GM23338 (cell line): Measurements from ENCODE around the gene GJB5. TPM values are rescaled to one million over a fixed set of nuclear protein-coding genes. Genes with fewer than 3 reads are reported as not detected.

Experiments used
- ATAC-seq: fragments of 200-7000 bp; cut with Tn5 transposase; 3 replicates; pipeline ENCODE4 v1.9.1; 2020
- DNase-seq: peaks from one replicate; pipeline ENCODE4 v3.0.0-alpha.2; 2015; ENCODE audit warnings: low spot score
- H2AFZ ChIP-seq: fragments of 200-600 bp; sonication (generic); 2 replicates; pipeline ENCODE4 v1.8.0; 2016; ENCODE audit warnings: antibody characterized with exemption, mild to moderate bottlenecking, moderate library complexity
- H3F3A ChIP-seq: fragments of 200-600 bp; sonication (generic); replicated peaks from 2 replicates; pipeline ENCODE4 v1.8.0; 2017; ENCODE audit warnings: antibody characterized with exemption, mixed run types, low read depth
- H3K27ac ChIP-seq: fragments of 200-600 bp; sonication (generic); 2 replicates; pipeline ENCODE4 v1.6.1; 2016; ENCODE audit warnings: low read depth
- H3K27me3 ChIP-seq: fragments of 200-600 bp; sonication (generic); 2 replicates; pipeline ENCODE4 v1.8.0; 2016; ENCODE audit warnings: mild to moderate bottlenecking, mixed run types, moderate library complexity; ENCODE audit not compliant: insufficient read depth
- H3K36me3 ChIP-seq: fragments of 200-600 bp; sonication (generic); 2 replicates; pipeline ENCODE4 v1.8.0; 2016; ENCODE audit warnings: mild to moderate bottlenecking; ENCODE audit not compliant: insufficient read depth
- H3K4me1 ChIP-seq: fragments of 200-600 bp; sonication (generic); 2 replicates; pipeline ENCODE4 v1.8.0; 2016; ENCODE audit warnings: mild to moderate bottlenecking, moderate library complexity; ENCODE audit not compliant: insufficient read depth
- H3K4me2 ChIP-seq: fragments of 200-600 bp; sonication (generic); 2 replicates; pipeline ENCODE4 v1.7.1; 2017; ENCODE audit warnings: mixed run types
- H3K4me3 ChIP-seq: fragments of 200-600 bp; sonication (generic); 2 replicates; pipeline ENCODE4 v1.6.1; 2016; ENCODE audit warnings: mixed run types
- H3K79me2 ChIP-seq: fragments of 200-600 bp; sonication (generic); replicated peaks from 2 replicates; pipeline ENCODE4 v1.8.0; 2017; ENCODE audit warnings: mild to moderate bottlenecking; ENCODE audit not compliant: insufficient read depth
- H3K9me2 ChIP-seq: fragments of 200-600 bp; sonication (generic); 2 replicates; pipeline ENCODE4 v1.8.0; 2017; ENCODE audit not compliant: insufficient read depth
- H4K20me1 ChIP-seq: fragments of 200-600 bp; sonication (generic); replicated peaks from 2 replicates; pipeline ENCODE4 v1.8.0; 2017; ENCODE audit warnings: mild to moderate bottlenecking; ENCODE audit not compliant: insufficient read depth
- H3K27ac Mint-ChIP-seq: 2 replicates; pipeline ENCODE4 v1.8.0; 2020; ENCODE audit warnings: inconsistent platforms, mild to moderate bottlenecking, moderate library complexity, mixed read lengths
- H3K27me3 Mint-ChIP-seq: 3 replicates; pipeline ENCODE4 v1.8.0; 2022; ENCODE audit warnings: low read depth, mild to moderate bottlenecking, moderate library complexity, mixed read lengths, inconsistent platforms; ENCODE audit not compliant: insufficient read depth, poor library complexity
- H3K36me3 Mint-ChIP-seq: 3 replicates; pipeline ENCODE4 v1.8.0; 2021; ENCODE audit warnings: low read depth, mild to moderate bottlenecking, inconsistent platforms, moderate library complexity, mixed read lengths
- H3K4me1 Mint-ChIP-seq: 3 replicates; pipeline ENCODE4 v1.8.0; 2020; ENCODE audit warnings: mild to moderate bottlenecking, inconsistent platforms, mixed read lengths
- H3K4me3 Mint-ChIP-seq: 3 replicates; pipeline ENCODE4 v1.8.0; 2021; ENCODE audit warnings: moderate library complexity, mild to moderate bottlenecking, inconsistent platforms, mixed read lengths
- H3K9me3 Mint-ChIP-seq: 3 replicates; pipeline ENCODE4 v1.8.0; 2020; ENCODE audit warnings: moderate library complexity, mild to moderate bottlenecking, inconsistent platforms, mixed read lengths
- CTCF ChIP-seq, 2 experiments: fragments of 200-600 bp in 1 of 2; sonication (generic) in 1 of 2; conservative IDR thresholded peaks; 2 replicates each; pipeline versions ENCODE4 v1.5.1 to v1.6.1; 2016 to 2017; ENCODE audit warnings: antibody characterized with exemption in 2 of 2, low read depth in 2 of 2, mild to moderate bottlenecking in 2 of 2, moderate library complexity in 1 of 2
- EZH2phosphoT487 ChIP-seq: fragments of 200-600 bp; sonication (generic); IDR thresholded peaks from one replicate; pipeline ENCODE4 v1.8.1; 2018; ENCODE audit warnings: antibody characterized with exemption; ENCODE audit not compliant: unreplicated experiment
- JUNB ChIP-seq: IDR thresholded peaks from one replicate; pipeline ENCODE4 v1.6.1; 2016; ENCODE audit warnings: antibody characterized with exemption; ENCODE audit not compliant: unreplicated experiment
- NANOG ChIP-seq: IDR thresholded peaks from 2 replicates; pipeline ENCODE4 v1.6.1; 2016; ENCODE audit warnings: antibody characterized with exemption, borderline replicate concordance
- POLR2AphosphoS5 ChIP-seq: IDR thresholded peaks from 2 replicates; pipeline ENCODE4 v1.6.1; 2016; ENCODE audit warnings: antibody characterized with exemption, low read depth
- REST ChIP-seq: IDR thresholded peaks from one replicate; pipeline ENCODE4 v1.6.1; 2018; ENCODE audit warnings: antibody characterized with exemption; ENCODE audit not compliant: unreplicated experiment
- ZNF114 ChIP-seq: fragments of 250-450 bp; sonication (Bioruptor Pico); IDR thresholded peaks from 2 replicates; pipeline ENCODE4 v1.5.0; 2020; ENCODE audit warnings: mild to moderate bottlenecking, moderate library complexity
- ZNF331 ChIP-seq: fragments of 250-450 bp; sonication (Bioruptor Pico); IDR thresholded peaks from 2 replicates; pipeline ENCODE4 v1.5.0; 2020; ENCODE audit warnings: low read depth, mild to moderate bottlenecking, moderate library complexity
- ZNF462 ChIP-seq: fragments of 250-450 bp; sonication (Bioruptor Pico); IDR thresholded peaks from 2 replicates; pipeline ENCODE4 v1.5.0; 2020; ENCODE audit warnings: mild to moderate bottlenecking, moderate library complexity
- polyA plus RNA-seq: library from polyadenylated mRNA; unstranded; fragments of >200 nt; fragmentation: Nextera tagmentation; extraction: Ambion mirVana; gene quantifications from 2 replicates; pipeline ENCODE4 v1.2.1, GENCODE V29; 2016
- total RNA-seq: library from RNA; depleted of rRNA; stranded (reverse); fragments of >200 nt; shearing (Covaris generic); gene quantifications from 2 replicates; pipeline ENCODE4 v1.2.3, GENCODE V29; 2014

The GJB5 gene
- total and polyA plus RNA-seq, 2 experiments from 2014 or later = 1.4 TPM; not detected in 1

- no peak for TF ChIP-seq POLR2AphosphoS5
- no peak for TF ChIP-seq ZNF114 (CRISPR knock-in tag)
- TF ChIP-seq ZNF331 = no peak
- no peak for TF ChIP-seq CTCF (conservative IDR thresholded peaks at IDR 0.05; ENCODE audit: low read depth in 2 of 2)
- no peaks in the 10 kb centered on the region for H4K20me1 ChIP-seq
- no peak overlapping the region for H3K4me3 Mint-ChIP-seq
- H3K36me3 Mint-ChIP-seq = no peaks in the 10 kb centered on the region
- no peaks in the 10 kb centered on the region for H3K27me3 ChIP-seq
- H3K4me1 ChIP-seq = peaks cover 3% of the 10 kb centered on the region; the same call in 1 of the 2 replicates
- H3K4me2 ChIP-seq = no peak overlapping the region
- no peak overlapping the region for H3K27ac ChIP-seq
- ATAC-seq (no peak), DNase-seq (no peak)
- H3K4me3 ChIP-seq = no peak overlapping the region
- H3F3A ChIP-seq = no peaks in the 10 kb centered on the region
- H3K4me1 Mint-ChIP-seq = peaks cover 2% of the 10 kb centered on the region; the same call in 1 of the 3 replicates
- H2AFZ ChIP-seq = no peak overlapping the region
- H3K79me2 ChIP-seq = no peaks in the 10 kb centered on the region
- no peaks in the 10 kb centered on the region for H3K9me3 Mint-ChIP-seq
- H3K27me3 Mint-ChIP-seq = no peaks in the 10 kb centered on the region
- H3K36me3 ChIP-seq = no peaks in the 10 kb centered on the region
- H3K9me2 ChIP-seq = peaks cover 4% of the 10 kb centered on the region; the same call in 1 of the 2 replicates
- no peak overlapping the region for H3K27ac Mint-ChIP-seq
Observed at GRCh38 chr1:34770891-34771504, 16.2 kb downstream of the GJB5 start.

- no peaks in the 10 kb centered on the region for H3K9me3 Mint-ChIP-seq
- Histone ChIP-seq H3K27ac (no peak overlapping the region), H3F3A (no peaks in the 10 kb centered on the region), H3K9me2 (no peaks in the 10 kb centered on the region), H3K4me3 (no peak overlapping the region), H3K4me1 (peaks cover 3% of the 10 kb centered on the region; the same call in 1 of the 2 replicates), H3K27me3 (no peaks in the 10 kb centered on the region), H3K36me3 (no peaks in the 10 kb centered on the region), H3K79me2 (no peaks in the 10 kb centered on the region), H3K4me2 (no peak overlapping the region), H4K20me1 (no peaks in the 10 kb centered on the region), H2AFZ (no peak overlapping the region)
- no peak for ATAC-seq
- H3K27me3 Mint-ChIP-seq = no peaks in the 10 kb centered on the region
- no peaks in the 10 kb centered on the region for H3K36me3 Mint-ChIP-seq
- H3K4me3 Mint-ChIP-seq = no peak overlapping the region
- no peak for DNase-seq
- no peak overlapping the region for H3K27ac Mint-ChIP-seq
- H3K4me1 Mint-ChIP-seq = peaks cover 2% of the 10 kb centered on the region; the same call in 1 of the 3 replicates
- TF ChIP-seq ZNF462 (CRISPR knock-in tag) = no peak
- no peak for TF ChIP-seq POLR2AphosphoS5
- no peak for TF ChIP-seq REST
- TF ChIP-seq NANOG = no peak
- TF ChIP-seq EZH2phosphoT487 = no peak
- no peak for TF ChIP-seq JUNB
Observed at GRCh38 chr1:34771573-34772371, 16.9 kb downstream of the GJB5 start.
